Stimulated activated CD8-positive, alpha-beta memory T cell treated with anti-CD3 and anti-CD28 coated beads, Interleukin-7, amount 100 ng/mL, for 1 hour (primary cell): ENCODE measurements around the gene ZNFX1.

ENCODE experiments used
- DNase-seq, 2 donors: peaks; one replicate each; pipeline ENCODE4 v3.0.0-alpha.2; 2020; ENCODE audit warnings: low read depth in 2 of 2

ZNFX1 gene

DNA sequence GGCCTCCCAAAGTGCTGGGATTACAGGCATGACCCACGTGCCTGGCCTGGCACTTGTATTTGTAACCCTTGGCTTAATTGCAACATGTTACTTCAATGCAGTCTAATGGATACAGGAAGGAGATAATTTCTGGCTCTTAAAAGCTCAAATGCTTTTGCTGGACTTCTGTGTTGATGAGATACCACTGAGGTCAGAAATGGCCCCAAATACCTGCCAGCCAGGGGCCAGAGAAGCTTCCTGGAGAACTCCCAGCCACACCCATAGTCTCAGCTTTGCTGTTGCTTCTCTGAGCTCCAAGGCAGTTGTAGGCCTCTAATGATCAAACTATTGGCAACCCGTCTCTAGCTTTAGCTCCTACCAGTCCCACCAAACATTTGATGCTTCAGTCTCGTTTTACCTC is 14.2 kb upstream of the ZNFX1 start:
- no peak for DNase-seq

DNA sequence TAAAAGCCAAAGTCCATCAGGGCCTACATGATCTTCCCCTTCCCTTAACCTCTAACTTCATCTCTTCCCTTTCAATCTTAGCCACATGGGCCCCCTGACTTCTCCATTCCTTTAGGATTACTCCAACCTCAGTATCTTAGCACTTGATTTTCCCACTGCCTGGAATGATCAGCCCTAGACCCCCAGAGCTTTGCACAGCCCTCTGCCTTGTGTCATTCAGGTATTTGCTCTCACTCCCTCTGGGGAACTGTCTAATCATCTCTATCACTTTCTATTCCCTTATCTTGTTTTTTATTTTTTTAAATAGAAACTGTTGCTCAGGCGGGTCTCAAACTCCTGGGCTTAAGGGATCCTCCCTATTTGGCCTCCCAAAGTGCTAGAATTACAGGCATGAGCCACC is 13.3 kb upstream of the ZNFX1 start:
- DNase-seq = no peak

DNA sequence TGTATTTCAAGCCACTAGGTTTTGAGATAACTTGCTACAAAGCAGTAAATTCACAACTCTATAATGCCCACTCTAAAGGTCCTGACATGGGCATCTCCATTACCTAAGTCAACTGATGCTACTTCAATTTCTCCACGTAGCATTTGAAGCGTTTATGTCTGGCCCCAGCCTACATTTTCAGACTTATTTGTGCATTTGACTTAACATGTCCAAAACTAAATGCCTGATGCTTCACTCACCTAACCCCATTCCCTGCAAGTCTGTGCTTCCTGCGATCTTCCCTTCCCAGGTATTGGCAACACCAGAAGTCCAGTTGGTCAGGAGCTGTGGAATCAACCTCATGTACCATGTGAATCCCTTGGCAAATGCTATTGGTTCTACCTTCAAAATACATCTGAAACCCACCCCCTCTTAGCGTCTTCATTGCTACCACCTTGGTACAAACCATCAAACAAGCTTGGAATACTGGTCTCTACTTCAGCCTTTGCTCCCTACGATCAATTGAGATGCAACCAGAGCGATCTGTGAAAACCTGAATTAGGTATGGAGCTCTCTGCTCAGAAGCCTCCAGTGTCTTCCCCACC is 12.8 kb upstream of the ZNFX1 start:
- no peak for DNase-seq

DNA sequence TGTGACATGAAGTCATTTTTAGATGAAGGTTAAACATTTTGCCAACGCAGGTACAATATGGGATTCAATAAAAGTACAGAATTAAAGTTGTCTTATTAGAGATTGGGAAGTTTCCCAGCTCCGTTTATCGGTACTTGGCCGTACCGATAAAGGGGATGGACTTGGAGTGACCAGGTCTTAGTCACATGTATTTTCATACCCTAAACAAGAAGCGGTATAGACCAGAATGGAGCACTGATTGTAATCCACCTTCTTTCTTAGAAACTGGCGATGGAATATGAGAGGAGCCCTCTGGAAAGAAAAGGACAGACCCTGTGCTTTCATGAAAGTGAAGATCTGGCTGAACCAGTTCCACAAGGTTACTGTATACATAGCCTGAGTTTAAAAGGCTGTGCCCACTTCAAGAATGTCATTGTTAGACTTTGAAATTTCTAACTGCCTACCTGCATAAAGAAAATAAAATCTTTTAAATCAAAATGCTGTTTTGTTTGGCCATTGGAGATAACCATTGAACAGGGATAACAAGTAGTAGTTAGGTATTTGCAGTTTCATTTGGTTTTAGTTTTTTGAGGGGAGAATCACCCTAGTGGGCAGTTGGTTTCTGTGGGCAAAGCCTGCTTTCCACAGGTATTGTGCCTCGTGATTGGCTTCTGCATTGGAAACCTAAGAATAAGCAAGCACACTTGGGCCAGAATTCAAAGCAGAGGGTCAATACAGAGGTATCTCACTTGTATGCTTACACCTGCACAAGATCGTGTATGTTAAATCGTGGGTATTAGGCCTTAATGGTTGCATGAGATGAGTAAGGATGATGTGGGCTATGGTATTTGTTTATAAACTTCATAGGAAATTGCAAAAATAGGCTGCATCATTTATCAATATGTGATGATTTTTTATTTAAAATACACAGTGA is 11.2 kb upstream of the ZNFX1 start:
- DNase-seq = no peak

DNA sequence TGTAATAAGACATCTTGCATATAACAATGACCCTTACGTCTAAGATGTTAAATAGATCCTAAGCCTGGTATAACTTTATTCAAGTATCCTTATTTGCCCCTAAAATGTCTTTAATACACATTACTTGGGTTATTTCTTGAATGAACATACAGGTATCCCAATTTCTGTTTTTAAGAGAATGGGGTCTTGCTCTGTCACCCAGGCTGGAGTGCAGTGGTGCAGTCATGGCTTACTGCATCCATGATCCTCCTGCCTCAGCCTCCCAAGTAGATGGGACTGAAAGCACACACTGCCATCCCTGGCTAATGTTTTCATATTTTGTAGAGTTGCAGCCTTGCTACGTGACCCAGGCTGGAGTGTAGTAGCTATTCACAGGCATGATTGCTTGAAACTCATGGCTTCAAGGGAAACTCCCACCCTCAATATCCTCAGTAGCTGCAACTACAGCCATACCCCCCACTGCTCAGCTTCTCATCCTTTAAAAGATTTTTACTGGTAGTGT is 10.4 kb upstream of the ZNFX1 start:
- DNase-seq = no peak

DNA sequence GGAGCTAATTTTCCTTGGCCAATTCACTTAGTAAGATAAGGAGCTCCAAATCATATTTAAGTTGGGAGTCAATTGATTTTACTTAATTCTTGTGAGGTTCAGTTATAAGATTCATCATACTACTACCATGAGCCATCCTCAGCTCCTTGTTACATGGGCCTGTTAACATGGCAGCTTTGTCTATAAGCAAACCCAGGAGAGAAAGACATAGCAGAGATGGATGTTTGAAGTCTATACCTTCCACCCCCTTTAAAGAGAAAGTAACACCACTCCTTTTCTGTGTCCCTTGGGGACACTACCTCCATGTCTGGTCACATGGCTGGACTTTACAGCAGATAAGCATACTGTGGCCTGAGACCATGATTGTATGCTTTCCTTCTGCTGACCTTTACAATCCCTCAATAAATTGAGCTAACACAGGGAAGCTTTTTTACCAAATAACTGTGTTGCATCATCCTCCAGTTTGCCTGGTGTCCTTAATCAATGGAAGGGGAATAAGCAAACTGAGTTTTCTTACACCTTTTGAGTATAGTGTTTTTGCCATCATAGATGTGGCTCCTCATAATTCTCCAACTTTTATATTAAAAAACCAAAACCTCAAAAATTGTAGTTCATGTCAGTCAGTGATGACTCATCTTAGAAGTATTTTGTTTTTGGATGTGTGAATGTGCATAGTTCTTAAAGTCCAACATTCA is 9.8 kb upstream of the ZNFX1 start:
- DNase-seq = no peak

DNA sequence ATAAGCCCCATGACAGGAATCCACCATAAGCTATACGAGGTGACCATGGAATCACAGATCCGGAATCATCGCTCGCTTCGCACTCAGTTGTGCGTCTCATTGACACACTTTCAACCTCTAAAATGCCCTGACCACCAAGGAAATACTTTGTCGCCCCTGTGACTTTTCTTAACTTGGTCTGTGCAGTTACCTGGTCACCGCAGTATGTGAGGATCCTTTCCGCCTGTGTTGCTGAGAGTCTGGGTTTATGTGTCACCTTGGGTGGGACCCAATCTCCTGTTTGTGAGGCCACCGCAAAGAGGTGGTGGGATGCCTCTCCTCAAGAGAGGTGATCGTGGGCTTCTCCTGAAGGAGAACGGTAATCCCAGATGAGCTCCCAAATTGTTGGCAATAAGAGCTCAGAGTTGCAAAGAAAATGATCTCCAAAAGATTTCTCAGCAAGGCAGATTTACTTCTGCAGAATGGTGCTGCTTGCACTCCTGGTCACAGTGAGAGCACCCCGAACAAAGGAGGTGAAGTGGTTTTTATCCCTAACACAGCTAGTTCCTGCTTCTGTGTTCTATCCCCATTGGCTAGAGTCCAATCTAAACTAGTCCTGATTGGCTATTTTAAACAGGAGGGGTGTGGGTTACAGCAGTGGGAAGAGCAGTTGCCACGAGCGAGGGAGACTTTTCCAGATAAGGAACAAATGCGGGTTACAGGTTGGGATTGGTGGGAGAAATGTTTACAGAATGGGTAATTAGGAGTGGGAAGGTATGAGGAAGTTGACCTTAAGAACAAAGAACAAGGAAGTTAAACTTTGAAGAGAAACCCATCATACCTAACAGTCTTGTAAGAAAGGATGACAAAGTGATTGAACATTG is 9.1 kb upstream of the ZNFX1 start:
- no peak for DNase-seq

DNA sequence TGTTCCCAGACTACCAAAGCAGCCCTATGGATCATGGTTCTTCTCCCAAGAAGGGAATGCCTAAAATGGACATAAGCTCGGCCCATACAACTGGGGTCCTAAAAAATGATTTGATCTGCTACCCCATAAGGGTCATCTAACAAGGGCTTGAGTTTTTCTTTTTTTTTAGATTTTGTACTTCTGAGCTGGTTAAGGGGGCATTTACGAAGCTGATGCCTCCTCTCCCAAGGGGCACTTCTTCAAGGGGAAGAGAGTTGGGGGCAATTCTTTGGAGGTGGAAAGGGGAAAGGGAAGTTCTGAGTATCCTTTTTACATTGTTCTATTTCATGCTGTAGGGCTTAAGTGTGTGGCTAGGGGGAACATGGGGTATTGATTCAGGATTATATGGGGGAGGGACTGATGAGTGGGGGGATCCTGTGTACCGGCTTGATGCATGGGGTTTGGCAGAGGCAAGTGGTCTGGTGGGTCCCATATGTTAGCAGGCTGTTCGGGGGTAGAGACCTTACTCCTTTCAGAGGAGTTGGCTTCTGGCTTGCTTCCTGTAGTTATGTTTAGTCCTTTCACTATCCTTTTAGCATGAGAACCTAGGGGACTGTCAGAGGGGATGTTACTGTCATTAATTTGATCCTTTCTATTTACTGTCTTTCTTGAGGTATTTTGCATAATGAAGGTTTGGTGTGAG is 8.1 kb upstream of the ZNFX1 start:
- no peak for DNase-seq

DNA sequence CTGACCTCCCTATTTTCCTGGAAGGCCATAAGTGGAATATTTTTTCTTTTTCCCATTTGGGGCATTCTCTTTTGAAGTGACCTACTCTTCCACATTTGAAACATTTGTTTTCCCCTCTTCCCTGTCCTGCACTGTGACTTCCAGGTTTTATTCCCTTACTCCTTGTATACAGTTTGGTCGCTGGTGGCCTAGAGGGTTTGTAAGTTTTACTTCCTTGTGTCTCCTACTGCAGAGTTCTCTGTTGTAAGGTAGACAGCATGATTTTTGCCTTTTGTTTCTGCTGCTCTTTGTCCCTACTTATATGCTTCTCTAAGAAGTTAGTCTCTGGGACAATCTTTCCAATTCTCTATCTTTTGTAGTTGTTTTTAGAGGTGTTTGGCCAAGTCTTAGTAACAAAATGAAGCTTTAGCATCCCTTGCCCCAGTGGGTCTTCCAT is 7.4 kb upstream of the ZNFX1 start:
- DNase-seq = no peak

DNA sequence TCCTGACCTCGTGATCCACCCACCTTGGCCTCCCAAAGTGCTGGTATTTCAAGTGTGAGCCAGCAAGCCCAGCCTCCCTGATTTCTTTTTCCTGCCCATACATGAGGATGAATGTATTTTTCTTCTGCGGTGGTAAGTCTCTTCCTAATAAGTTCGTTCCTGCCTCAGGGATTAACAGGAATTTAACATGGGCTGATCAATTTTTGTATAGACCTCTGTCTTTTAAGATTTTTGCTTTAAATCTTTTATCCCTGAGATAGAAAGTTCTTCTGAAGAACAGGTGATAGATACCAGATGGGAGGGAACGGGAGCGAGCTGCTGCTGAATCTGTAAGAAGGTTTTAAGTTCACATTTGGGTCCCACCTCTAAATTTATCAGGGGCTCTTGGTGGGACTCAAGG is 7.0 kb upstream of the ZNFX1 start:
- DNase-seq = no peak

DNA sequence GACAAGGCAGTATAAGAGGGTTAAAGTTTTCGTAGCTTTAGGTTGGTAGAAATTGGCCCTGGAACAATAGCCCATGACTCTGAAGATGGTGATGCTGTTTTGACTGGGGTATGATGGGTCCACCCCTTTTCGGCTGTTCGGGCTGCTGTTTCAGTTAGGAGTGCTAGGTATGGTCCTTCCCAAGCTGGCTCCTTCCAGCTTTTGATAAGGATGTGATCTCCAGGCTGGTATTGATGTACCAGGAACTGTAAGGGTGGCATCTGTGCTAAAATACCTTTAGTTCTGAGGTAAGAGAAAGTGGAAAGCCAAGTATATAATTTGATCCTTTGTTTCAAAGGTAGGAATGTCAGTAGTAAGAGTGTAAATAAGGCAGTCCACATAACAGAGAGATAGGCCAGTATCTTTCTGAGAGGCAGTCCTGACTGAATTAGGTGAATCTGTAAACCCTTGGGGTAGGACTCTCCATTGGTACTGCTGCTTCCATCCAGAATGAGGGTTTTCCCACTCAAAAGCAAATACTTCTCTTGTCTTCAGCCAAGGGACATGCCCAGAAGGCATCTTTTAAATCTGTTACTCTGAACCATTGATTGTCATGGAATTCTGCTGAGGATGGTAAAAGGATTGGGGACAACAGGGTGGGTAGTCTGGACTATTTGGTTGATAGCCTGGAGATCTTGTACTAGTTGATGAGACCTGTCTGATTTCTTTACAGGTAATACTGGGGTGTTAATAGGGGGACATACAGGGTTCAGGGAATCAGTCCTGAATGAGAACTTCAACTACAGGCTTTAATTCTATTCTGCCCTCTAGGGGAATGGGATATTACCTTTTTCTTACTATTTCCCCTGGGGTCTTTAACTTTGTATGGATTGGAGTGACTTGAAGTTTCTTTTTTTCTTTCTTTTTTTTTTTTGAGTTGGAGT is 6.1 kb upstream of the ZNFX1 start:
- no peak for DNase-seq

DNA sequence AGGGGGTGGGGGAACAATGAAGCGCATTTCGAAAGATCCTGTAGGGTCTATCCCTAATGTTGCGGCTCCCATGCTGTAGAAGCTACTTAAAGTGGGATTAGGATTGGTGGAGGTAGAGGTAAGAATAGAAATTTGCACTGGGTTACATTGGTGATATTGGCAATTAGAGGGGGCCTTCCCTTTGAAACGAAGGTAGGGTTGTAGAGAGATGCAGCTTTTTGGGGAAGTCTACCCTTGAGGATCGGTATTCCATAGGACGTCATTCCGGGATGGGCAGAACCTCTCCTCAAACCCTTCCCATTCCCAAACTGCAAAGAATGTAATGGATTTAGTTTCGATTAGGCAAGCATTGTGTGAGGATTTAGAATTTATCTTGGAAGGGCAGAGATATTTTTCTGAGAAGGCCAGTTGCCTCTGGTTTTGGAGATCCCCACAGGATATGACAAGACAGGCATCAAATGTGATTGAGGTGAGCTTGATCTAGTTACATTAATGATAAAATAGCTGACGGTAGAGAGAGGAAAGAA is 5.4 kb upstream of the ZNFX1 start:
- no peak for DNase-seq

DNA sequence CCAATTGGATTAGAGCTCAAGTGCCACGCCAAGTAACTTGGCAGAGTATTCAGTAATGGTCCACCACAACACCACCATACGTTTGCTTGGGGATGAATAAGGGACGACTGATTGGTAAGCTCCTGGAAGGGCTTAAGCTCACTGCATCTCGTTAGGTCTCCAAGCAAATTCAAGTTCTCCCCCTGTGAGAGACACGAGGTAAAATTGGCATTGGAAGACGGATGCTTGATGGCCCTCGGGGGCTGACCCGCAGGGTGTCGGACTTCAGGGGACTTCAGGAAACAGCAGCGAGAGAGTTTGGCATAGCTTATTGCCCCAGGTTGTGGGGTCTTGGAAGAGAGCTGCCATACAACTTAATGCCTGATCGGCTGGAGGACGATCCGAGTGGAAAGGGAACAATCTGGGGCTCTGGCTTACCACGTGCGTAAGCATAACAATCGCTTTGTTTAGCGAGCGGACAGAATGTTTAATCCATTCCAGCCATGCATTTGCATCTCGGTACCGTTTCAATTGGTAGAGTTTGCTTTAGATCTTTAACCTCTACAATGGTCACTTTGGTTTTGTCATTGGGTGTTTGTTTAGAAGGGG is 4.8 kb upstream of the ZNFX1 start:
- no peak for DNase-seq

DNA sequence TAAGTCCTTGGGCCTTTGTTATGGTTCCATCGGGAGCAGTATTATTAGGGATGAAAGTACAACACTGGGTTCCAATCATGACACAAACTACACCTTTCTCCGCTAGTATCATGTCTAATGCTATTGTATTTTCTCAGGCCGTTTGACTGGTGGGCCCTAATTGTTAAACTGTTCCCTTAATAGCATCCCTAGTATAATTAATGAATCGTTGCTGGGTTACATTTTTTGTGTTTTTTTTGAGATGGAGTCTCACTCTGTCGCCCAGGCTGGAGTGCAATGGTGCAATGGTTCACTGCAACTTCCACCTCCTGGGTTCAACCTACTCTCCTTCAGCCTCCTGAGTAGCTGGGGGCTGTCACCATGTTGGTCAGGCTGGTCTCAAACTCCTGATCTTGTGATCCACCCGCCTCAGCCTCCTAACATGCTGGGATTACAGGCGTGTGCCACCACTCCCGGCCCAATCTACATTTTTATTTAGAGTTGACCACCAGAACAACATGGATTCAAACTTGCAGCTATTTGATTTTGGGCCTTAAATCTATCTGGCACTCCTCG is 4.1 kb upstream of the ZNFX1 start:
- no peak for DNase-seq

DNA sequence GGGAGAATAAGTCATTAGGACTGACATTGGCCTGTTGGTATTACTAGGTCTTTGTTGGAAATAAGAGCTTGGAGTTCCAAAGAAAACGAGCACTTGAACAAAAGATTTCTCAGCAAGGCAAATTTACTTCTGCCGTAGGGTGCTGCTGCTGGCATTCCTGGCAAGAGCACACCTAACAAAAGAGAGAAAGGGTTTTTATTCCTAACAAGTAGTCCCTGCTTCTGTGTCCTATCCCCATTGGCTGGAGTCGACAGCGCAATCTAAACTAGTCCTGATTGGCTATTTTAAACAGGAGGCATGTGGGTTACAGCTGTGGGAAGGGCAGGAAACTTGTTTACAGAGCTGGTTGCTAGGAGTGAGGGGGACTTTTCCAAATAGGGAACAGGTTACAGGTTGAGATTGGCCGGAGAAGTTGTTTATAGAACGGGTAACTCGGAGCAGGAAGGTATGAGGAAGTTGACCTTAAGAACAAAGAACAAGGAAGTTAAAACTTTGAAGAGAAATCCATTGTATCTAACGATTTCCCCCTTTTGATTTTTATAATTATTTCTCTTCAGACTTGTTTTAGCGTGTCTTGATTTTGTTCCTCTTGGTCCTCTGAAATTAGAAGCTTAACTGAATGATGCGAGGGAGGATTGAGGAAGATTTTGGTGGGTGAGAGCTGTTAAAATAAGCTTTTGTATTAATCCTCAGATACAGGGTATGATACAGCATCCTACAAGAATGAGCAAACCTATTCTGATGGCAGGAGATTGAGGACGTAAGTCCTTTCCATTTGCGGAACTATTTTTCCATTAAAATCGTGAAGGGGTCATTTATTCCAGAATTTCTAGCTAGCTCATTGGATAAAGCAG is 3.4 kb upstream of the ZNFX1 start:
- DNase-seq = no peak

DNA sequence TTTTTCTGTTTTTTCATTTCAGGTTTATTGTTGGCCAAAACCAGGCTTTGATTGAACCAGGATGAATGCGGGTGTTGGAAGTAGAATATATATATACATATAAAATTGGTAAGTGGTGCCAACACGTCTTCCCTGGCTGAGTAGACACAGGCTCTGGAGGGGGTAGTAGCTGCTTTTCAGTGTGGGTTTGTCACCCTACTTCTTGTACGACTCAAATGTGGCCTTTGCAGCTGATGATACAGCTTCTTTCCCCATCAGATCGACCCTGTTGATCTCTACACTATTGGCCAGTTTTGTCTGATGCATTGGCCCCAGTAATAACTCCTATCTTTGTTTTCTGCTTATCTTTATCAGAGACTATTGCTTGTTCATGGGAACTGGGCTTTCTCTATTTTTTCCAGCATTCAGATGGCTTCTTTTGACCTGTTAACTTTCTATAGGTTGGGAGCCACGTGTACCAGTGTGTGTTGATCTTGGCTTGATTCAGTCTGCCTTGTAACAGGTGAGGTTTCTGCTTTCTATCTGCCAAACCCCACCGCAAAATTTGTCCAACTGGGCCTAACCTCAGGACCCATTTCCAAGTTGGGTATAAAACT is 2.7 kb upstream of the ZNFX1 start:
- DNase-seq = no peak

DNA sequence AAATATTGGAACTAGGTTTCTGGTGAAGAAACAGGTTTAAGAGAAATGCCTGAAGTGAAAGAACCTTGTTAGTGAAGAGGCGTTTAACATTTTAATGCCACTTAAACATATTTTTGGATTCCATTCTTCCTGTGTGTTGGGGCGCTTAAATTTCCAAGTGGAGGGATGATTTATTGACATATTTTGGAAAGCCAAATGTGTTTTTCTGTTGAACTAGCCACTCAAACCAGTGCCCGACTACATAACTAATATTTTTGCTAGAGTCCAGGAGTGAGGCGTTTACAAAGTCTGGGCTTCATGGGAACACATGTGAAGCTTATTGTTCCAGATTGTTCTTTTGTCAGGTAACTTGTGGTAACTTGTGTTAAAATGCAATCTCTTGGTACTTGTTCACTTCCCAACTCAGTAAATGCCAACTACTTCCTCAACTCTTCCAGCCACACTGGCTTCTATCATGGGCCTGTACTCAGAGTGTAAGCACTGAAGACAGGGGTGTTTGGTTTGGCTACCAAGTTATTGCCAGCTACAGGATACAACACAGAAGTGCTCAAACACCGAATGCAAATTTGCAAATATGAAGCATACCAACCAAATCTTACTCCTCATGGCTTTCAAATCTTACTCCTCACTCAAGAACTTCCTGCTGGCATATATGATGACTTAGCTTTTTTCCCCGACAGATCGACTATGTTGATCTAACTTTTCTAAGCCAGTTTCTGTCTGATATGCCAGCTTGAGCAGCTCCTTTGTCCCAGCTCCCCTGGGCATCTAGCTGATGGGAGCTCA is 2.0 kb upstream of the ZNFX1 start:
- no peak for DNase-seq
